ENCODE measurements around the gene KRT15.

Gene KRT15

DNA sequence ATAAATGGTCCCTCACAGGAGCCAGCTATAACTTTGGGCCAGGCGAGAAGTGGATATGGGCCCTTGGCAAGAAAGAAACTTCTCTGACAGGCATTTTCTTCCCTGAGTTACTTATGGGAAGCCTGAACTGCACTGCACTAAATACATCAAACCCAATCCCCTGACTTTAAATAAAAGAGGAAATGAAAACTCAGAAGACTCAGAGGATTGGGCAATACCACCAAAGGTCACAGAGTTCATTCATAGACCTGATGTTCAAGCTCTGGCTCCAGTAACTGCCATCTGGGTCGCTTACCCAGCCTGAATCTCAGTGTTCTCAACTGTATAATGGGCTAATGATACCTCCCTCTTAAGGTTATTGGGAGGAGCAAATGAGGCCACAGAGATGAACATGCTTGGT, 38.6 kb downstream of the KRT15 start:
- no peak for DNase-seq

DNA sequence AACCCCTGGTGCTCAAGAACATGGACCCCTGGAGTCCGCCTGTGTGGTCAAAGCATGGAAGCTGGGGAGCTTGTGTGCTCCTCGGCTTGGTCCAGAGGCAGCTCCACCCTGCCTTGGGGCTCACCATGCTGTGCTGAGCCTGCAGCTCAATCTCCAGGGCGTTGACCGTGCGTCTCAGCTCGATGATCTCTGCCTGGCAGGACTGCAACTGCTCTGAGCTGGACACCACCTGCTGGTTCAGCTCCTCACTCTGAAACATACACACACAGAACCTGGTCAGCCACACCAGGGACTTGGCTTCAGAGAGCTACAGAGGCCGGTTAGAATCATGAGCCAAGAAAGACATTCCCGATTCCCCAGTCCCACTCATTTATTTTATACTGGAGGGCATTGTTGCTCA, 40.5 kb downstream of the KRT15 start:
- no peak for DNase-seq

DNA sequence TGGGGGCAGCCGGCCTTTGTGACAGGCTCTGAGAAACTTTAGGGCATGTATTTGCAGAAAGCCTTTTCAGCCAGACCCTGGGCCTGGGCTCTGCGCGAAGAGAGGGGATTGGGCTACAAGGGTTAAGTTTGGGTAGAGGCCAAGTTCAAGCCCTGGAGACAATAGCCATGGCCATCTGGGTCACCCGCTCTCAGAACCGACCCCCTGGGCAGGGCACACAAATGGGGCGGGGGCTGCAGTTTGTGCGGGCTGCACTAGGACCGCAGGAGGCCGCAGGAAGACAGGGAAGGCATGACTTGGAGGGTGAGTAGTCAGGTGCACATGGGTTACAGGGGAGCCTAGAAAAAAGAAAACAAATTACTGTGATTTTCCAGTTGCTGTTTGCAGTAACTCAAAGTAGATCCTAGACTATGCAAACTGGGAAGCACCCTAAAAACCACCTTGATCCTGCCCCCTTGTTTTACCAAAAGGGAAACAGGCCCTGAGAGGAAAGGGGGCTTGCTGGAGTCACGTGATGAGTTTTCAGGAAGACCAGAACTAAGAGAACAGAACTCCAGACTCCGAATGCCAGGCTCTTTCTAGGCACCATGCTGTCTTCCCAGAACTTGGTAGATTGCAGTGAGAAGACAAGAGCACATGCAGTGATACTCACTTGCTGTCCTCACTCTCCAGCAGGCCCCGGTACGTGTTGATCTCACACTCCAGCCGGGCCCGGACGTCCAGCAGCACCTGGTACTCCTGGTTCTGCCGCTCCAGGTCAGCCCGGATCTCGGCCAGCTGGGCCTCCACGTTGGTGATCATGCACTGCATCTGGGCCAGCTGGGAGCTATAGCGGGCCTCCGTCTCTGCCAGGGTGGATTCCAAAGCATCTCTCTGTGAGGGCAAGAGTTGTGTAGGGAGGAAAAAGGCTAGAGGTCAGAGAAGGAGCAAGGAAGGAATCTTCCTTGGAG, 41.5 kb downstream of the KRT15 start:
- DNase-seq: no peak

GRCh38 chr17:41475421-41475820, 43.3 kb downstream of the KRT15 start:
- no peak for DNase-seq

DNA sequence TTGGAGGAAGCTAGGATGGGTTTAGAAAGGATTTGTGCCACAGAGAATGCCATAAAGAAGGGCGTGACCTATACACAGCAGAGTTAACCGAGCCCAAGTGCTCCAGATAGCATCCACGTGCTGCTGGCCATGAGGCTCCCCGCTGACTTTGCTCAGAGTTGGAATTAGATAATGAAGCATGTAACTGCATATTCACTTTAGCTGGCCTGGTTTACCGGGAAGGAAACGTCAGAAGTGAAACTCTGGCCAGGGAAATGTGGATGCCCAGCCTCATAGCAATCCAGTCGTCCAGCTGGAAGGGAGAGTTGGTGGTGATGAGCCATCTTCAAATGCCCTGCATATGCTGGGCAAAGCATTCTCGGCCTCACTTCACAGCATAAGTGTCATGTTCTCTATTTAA, 43.8 kb downstream of the KRT15 start:
- DNase-seq: no peak

DNA sequence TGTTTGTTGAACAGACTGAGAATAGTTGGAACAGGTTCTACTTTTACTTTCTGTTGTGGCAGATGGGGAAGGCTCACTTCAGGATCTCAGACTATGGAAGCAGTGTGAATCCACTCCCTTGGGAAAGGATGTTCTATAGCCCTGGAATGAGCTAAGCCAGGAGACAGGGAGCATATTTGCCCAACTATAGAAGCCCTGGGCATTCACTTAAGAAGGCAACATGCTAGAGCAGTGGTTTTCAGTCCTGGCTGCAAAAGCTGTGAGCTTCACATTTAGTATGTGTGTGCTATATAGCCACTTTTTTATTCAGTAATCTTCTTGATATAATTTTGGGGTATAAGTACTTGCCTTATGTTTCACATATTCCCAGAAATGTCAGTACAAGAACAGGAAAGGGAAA, 50.3 kb downstream of the KRT15 start:
- no peak for DNase-seq

- DNase-seq: no peak
These were observed 51.1 kb downstream of the KRT15 start for GRCh38 chr17:41467561-41467960.

DNA sequence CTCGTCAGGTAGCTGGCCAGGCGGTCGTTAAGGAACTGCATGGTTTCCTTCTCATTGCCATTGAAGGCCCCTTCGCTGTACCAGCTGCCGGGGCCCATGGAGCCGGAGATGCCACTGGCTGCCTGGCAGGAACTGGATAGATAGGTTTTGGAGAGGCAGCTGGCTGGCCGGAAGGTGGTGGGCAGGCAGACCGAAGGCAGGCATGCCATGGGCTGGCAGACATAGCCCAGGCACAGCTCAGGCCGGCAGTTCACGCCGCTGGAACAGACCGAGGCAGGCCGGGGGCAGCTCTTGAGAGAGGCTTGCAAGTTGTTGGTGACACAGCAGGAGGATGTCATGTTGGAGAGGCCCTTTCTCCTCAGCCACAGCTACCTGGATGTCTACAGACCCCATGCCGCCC, 51.7 kb downstream of the KRT15 start, which contains the start of gene KRT32:
KRT32 (minus strand) TSS at position 399 of the 400 bp plus-strand sequence; CDS start at position 338, 61 bp downstream.
- DNase-seq: no peak

DNA sequence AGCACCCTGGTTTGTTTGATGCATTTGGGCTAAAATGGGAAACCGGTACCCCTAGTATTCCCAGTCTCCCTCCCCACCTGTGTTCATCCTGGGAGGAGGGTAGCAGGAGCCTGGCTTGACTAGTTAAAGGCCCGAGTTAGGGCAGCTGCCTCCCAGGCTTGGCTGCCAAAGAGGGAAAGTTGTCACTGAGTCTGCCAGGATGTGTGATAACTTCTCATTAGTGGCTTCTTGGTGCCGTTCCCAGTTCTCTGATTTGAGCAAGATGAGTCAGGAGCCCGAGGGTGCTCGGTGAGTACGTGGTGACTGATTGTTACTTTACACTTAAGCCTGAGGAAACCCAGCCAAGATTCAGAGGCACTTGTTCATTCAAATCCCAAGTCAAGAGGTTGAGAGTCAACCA, 54.0 kb downstream of the KRT15 start:
- no peak for DNase-seq

DNA sequence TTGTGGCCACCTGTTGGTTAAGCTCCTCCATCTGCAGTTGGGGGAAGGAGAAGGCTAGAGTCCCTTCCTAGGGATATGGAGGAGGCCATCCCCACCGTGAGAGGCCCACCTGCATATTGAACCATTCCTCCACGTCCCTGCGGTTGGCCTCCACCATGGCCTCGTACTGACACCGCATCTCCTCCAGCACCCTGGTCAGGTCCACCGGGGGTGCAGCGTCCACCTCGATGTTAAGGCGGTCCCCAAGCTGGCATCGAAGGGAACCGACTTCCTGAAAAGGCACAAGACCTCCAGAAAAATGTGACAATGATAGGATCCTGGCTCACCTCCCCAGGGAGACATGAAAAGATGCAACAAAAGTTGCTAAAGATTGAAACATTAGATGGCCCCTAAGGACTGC, 54.5 kb downstream of the KRT15 start:
- DNase-seq: no peak

DNA sequence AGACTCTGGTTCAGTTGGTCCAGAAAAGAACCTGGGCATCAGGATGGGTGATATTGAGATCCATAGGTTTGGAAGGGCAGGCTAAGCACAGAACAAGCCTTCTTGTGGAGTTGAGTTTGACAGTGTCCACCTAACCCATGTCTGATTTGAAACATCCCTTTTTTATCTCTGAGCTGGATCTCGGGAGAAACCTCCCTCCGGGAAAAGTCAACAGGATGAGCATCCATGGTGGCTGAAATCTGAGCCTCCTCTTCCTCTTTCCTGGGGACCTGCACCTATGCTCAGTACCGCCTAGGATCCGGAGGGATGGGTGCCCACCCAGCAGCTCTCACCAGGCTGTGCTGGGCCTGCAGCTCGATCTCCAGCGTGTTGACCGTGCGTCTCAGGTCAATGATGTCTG, 54.9 kb downstream of the KRT15 start:
- DNase-seq: no peak

Data from right kidney (tissue), 1 donor.